NCI-H510A treated with DMSO at 0.1 percent for 48 hours (cell line): Measurements from ENCODE around the gene EIF5A.

ENCODE experiments used
- DNase-seq: peaks from one replicate; lab custom pipeline; 2025; lab: John Stamatoyannopoulos, UW

EIF5A gene

GRCh38 chr17:7285679-7286078 is 21.7 kb upstream of the EIF5A start:
- DNase-seq = no peak

GRCh38 chr17:7289256-7290032 is 18.0 kb upstream of the EIF5A start:
- DNase-seq = no peak

DNA sequence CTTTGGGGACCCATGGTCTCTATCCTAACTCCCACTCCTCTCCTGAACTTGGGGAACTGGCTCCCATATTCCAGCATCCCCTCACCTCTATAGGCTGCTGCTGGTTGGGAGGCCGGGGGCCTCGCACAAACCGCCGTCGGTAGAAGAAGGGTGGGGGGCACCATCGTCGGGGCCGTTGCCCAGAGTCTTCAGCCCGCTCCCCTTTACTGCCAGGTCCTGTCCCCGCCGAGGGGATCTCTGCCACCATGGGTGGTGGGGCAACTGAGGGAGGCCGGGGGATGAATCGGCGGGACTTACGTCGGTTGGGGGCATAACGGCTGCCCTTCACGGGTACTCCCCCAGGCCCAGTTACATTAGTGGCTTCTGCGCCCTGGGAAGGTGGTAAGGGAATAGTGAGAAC is 17.3 kb upstream of the EIF5A start:
- DNase-seq = no peak

DNA sequence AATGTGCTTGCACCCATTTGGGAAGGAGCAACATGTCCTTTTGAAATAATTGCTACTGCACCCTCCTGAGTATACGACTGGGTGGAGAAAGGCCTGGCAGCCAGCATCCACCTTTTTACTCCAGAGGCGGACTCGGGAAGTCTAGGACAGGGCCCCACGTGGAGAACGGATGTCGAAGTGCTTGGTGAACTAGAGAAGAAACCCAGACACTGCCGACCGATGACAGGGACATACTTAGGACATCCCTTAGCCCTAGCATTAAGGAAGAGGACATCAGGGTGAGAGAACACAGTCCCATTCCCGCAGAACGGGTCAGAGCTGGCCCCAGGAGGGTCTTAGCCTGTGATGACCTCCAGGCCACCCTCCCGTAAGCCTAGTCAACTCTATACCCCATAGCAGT is 16.7 kb upstream of the EIF5A start:
- DNase-seq = no peak

- no peak for DNase-seq
These were observed 15.2 kb upstream of the EIF5A start for GRCh38 chr17:7292194-7292593.

DNA sequence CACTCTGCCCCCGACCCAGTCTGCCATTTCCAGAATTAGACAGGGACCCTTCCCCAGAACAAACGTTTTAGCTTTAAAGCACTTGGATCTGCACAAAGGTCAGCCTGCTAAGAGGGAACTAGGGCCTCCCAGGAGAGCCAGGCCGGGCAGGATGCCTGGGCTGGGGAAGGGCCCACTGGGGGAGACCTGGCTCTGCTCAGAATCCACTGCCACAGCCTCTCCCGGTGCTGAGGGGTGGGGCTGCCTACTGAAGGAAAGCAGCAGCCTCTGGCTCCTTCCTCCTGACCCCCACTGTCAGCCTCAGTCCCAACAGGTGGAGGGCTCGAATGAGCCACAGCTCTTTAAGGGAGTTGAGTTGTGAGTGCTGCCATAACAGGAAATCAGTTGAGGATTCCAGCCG is 14.7 kb upstream of the EIF5A start:
- no peak for DNase-seq

- DNase-seq = no peak
These were observed 14.3 kb upstream of the EIF5A start for GRCh38 chr17:7293159-7293558.

DNA sequence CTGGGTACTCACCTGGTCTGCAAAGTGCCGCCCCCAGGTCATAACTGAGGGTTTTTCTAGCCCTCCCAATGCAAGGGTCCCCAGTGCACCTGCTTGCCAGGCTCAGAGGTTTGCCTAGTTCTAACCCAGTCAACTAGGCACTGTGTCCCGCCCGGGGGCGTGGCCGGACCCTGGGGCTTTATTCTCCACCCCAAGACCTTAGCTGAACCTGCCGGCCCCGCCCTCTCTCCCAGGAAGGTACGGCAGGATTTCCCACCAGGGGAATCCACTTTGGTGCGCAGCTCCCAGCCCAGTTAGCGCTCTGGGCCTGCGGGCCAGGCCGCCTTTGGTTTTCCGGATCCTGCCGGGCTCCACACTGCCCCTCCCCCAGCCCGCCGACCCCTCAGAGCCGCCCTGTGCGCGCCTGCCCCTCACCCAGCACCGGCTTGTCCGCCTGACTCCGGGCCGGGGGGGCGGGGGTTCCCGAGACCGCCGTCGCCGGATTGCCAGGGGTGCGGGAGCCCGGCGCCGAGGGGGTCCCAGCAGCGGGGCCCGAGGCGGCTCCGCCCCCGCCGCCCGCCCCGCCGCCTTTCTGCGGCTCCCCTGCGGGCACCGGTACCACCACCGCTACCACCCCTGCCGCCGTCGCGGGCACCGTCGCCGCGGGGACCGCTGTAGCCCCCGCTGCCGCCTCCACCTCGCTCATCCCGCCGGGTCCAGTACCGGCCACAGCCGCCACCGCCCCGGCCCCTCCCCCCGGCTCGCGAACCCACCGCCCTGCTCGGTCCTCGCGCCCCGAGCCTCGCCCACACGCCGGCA is 13.4 kb upstream of the EIF5A start:
- DNase-seq = peak; percentile 68

DNA sequence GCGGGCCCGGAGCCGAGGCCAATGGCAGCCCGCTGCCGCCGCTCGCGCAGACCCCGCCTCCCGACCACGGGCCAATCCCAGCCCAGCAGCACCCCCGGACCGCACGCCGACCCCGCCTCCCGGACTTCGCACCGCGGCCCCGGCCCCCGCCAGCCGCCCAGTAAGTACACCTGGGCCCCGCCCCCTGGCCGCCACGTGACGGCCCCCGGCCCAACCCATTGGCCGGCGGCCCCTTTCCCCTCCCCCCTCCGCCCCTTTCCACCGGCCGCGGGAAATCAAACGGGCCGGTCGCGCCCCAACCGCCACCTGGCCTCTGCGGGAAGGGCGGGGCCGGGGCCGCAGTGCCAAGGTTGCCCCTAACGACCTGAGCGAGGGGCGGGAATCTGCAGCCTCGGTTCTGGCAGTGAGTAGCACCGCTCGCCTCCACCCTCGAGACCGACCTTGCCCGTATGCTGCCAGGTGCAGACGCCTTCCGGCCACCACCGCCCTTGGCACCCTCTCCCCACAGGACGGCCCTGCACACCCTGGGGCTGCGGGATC is 12.7 kb upstream of the EIF5A start, which contains the start of gene YBX2:
Gene YBX2, minus strand, starts transcription at position 26 of the 540 bp plus-strand sequence. CDS start 139 bp downstream, outside the sequence.
- peak; percentile 93 for DNase-seq

DNA sequence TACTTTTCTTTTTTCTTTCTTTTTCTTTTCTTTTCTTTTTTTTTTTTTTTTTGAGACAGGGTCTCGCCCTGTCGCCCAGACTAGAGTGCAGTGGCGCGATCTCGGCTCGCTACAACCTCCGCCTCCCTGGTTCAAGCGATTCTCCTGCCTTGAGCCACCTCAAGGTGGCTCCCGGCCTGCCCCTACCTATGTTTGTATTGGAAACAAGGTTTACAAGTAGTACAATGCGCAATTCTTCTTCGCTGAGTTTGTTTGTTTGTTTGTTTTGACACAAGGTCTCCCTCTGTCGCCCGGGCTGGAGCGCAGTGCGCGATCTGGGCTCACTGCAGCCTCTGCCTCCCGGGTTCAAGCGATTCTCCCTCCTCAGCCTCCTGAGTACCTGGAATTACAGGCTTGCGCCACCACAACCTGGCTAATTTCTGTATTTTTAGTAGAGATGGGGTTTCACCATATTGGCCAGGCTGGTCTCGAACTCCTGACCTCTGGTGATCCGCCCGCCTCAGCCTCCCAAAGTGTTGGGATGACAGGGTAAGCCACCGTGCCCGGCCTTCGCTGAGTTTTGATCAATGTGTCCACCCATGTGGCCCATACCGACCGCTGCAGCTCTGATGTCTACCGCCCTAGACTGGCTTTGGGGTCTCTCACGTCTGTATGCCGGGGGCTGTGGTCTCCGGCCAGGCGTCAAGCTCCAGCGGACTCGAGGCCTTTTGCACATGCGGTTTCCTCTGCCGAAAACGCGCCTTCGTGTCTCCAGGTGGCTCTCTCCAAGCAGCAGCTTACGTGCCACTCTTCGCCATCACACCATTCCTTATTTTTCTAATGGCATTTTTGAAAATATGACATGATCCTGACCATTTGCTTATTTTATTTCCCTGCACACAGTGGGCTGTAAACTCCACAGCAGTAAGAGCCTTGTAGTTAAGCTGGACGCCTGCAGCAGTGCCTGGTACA is 11.9 kb upstream of the EIF5A start:
- DNase-seq = peak; percentile 11

- peak; percentile 77 for DNase-seq
These were observed 11.1 kb upstream of the EIF5A start for GRCh38 chr17:7296189-7296861.

DNA sequence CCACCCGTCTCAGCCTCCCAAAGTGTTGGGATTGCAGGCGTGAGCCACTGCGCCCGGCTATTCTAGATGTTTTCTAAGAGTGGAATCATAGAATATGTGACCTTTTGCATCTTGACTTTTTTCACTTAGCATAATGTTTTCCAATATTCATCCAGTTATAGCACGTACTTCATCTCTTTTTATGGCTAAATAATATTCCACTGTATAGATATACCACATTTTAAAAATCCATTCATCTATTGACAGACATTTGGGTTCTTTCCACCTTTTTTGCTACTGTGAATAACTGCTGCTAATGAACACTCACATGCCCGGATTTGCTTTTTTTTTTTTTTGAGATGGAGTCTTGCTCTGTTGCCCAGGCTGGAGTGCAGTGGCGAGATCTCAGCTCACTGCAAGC is 3.2 kb upstream of the EIF5A start:
- no peak for DNase-seq

DNA sequence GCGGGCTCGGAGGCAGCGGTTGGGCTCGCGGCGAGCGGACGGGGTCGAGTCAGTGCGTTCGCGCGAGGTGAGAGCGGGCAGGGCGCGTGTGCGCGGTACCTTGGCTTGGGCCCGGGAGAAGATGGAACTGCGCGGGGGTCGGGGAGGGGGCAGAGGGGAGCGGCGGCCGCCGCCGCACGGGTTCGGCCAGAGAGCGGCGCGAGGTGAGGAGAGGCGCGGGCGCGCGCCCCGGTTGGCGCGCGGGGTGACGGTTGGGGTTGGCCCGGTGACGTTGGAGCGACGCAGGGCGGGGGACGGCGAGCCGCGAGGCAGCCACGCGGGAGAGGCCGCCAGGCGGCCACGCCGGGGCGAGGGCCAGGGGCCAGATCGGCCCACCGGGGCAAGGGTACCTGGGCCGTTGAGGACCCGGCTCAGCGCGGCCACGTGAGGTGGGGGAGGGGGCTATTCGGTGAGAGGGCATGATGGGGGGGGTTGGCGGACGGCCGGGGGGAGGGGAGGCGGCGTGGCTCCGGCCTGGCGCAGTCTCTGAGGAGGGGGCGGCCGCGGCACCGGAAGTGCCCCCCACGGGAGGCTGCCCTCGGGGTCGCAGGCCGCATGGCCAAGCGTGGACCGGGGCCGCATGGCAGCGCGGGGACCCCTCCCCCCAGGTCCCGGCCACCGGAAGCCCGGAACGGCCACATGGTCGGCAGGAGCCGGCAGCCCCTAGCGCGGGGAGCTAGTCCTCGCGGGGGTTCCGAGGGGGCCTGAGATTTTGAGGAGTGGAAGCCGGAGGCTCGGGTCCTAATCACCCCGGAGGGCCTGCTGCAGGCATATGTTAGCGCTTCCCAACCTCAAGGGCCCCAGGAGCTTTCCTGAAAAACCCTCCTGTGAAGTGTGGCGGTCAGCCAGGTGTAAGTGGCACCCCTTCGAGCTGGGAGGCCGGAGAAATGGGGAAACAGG is 527 bp downstream of the EIF5A start:
- no peak for DNase-seq

DNA sequence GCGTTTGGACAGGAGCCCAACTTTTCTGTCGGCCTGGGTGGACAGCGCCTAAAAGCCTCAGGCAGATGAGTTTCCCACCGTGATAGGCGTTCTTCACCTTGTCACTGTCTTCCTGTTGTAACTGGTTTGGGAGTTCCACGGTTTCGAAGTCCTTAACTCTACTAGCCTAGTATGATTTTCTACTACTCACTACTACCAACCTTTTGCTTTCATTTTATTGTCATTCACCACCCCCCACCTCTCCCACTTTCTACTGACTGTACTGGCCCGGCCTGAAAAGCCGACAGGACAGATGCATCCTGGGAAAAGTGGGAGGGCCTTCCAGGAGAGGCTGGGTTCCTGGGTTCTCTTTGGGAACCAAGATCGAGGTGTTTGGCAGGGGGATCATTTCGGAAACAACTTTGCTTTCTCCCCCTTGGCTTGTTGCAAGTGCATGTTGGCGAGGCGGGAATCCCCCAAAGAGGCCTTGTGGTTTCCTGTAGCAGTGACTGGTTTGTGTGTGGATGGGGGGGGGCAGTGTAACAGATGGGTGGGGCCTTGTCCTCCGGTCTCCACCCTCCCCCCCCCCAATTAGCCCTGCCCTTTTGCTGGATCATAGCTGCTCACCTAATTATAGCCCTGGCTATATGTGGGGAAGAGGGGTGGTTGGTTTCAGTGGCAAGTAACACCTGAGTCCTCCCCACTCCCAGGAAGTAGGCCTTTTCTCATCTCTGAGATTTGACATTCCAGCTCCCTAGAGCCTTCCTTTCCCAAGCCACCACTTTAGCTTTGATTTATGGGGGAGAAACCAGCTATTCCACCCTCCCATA is 1.4 kb downstream of the EIF5A start:
- DNase-seq = peak; percentile 69

DNA sequence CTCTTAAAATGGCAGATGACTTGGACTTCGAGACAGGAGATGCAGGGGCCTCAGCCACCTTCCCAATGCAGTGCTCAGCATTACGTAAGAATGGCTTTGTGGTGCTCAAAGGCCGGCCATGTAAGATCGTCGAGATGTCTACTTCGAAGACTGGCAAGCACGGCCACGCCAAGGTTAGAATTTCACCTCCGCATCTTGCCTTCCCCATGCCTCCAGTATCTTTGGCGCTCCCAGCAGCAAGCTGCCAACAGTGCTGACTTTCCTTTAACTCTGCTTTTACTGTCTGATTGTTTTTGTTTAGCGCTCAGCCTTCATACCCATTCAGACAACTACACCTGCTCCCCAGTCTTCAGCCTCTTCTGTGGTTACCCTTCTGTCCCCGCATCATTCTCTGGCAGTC is 2.2 kb downstream of the EIF5A start:
- no peak for DNase-seq

- no peak for DNase-seq
These were observed 3.8 kb downstream of the EIF5A start for GRCh38 chr17:7311110-7311705.

DNA sequence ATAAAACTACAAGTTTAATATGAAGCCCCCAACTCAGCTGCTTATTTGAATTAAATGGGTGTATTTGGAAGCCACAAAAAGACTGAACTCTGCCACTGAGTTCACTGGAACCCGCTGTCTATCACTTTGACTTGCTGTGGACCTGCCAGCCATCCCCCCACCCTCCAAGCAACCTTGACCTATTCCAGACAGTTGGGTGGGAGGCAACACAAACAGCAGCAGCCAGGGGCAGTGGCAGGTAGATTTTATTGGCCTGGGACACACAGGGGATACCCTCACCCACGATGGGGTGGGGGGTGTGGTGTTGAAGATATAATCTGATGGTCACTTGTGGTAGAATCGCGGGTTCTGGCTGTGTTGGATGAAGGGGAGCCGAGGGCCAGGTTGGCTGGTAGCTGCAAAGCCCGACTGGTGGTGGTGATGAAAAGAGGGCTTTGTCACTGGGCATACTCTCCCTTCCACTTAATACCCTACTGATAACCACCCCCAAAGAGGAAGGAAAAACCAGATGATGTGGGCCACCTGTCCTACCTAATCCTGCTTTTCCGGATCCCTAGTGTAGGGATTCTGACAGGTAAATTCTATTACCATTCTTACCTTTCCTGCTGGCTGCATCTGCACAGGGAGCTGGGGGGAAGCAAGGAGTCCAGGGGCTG is 5.1 kb downstream of the EIF5A start:
- DNase-seq = no peak
